Retina (tissue), 1 donor: Measurements from ENCODE around the gene LUM.
"Not testable (repeated sequence)": the region's sequence is repeated elsewhere in the genome, so short reads cannot be mapped to it uniquely, and the experiment has no call there.

Experiments
- DNase-seq: peaks from one replicate; pipeline ENCODE4 v3.0.0-alpha.2; 2016

LUM gene

DNA sequence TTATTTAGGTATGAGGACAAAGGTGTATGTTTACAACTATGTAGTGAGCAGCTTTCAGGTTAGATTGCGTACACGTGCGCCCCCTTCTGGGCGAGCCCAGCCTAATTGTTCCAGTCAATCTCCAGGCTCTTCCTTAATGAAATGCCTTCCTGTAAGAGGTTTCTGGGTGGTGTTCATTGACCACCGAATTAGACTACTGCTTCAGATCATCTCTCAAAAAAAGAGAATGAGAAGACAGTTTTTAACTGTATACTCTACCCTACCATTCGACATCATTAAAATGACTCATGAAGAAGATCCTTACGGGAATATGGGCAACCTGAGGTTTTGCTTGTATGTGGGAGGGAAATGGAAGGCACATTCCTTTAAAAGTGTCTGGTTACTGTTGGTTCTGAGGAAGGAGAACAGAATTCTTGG lies 2.1 kb downstream of the LUM start:
- no peak for DNase-seq

DNA sequence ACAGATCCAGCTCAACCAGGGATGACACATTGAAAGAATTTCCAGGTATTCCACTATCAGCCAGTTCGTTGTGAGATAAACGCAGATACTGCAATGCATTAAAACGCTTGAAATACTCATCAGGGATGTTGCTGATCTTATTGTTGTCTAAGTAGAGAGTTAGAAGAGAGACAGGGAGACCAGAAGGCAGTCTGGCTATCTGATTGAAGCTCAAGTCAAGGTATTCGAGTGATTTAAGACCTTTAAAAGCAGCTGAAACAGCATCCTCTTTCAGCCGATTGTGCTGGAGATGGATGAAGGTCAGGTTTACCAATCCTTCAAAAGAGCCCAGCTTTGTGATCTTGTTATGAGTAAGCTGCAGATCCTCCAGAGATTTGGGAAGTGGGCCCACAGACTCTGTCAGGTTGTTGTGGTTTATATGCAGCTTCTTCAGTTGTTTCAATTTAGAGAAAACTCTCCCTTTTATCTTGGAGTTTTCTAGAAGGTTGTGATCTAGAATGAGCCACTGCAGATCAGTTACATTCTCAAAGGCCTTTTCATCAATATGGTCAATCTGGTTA lies 3.0 kb downstream of the LUM start:
- no peak for DNase-seq

DNA sequence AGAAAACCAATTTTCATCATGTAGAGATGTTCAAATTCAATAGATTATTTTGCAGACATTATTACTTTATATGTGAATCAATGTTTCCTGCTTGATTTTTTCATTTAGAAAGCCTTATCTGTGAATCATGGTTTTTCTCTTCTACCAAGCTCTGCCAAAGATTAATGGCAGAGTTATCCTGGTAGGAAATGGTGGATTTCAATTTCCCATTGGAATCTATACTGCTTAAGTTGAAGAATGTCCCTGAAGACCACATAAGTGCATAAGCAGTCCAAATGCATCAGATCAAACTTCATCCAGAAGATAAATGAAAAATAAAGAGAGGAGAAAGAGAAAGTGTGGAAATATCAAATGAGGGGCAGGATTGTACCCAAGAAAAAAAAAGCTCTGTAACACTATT lies 5.0 kb downstream of the LUM start:
- no peak for DNase-seq

DNA sequence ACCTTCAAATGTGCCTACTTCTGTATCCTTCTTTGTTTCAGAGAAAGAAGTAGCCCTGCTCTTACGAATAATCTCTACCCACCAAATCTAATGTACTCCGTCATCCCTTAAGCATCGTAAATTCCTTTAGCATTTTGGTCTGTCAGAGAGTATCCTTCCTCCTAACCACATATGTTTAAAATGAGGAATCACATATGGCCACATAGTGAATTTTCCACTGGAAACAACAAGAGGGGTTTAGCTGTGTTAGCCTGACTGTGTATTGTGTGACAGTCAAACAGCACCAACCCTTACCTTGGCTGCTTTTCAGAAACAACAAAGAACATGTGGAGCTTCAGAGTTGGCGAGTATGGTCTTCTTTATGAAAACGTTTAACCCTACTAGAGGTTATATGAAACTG lies 5.5 kb downstream of the LUM start:
- DNase-seq, result no peak

DNA sequence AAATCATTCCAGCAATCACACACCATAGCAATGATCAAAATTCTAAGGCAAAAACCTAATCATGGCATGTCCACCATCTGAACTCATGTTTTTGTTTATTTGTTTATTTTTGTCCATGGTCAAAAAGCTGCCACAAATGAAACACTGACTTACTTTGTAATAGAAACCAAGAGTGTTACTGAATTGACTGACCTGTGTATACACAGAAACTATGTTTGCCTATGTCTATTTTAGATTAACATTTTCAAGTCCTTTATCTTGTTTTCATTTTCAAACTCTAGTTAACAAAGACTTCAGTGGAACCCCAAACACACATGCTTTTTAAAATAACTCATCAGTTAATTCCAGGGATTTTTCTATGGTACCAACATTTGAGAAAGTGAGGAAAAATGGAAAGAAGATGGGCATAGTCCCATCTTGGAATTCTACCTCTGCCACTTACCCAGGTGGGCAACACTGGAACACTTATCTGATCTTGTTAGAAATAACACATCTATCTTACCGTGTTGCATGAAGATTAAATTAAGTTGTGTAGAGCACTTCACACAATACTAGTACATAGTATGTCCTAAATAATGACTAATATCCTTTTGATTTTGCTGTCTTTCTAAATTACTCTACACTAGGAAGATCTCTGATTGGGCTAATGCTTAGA lies 6.4 kb downstream of the LUM start:
- DNase-seq, result no peak

DNA sequence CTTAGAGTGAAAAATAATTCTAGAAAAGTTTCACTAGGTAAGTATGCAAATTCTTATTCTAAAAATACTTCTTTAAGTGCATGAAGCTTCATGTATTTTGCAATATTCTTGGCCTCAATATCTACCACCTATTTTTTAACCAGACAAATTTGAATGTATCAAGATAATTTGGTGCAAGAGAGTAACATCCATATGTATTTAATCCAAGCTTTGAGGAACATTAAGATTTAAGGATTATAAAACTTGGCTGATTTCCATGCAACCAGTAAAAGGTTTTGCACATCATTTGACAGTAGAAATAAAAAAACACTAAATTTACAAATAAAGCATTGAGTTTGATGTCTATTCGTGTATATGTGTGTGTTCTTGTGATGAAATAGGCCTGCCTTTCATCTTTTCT lies 7.7 kb downstream of the LUM start:
- no peak for DNase-seq

DNA sequence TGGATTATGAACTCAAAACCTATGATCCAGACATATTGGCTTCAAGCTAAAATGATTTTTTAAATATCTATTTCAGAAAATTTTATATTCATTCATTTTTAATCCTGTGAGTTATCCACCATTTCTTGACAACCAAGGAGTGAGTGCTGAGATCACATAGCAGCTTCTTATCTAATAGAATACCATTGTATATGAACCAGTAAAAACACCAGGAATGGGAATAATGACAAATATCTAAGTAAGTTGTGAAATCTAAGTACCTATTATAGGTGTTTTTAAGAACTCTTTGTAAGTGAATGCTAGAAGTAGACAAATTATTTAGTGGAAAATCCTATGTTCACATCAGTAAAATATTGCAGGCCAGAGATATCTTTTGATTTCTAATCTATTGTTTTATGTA lies 8.2 kb downstream of the LUM start:
- DNase-seq, result no peak

DNA sequence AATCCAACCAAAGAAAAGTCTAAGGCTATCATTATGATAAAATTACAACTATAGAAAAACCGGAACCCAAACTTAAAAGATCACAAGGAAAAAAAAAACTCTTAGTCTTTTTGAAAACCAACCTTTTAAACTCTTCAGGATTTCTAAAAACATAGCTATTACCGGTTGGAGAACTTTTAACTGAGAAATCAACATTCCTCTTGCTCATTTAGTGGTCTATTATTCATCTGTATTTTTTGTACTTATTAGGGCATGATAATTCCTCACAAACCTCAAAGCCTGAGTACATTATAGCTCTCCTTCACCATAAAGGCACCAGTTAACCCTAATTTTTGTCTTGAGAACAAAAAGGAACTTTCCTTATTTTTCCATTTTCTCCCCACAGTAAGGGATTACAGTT lies 10.4 kb downstream of the LUM start:
- DNase-seq, result no peak

DNA sequence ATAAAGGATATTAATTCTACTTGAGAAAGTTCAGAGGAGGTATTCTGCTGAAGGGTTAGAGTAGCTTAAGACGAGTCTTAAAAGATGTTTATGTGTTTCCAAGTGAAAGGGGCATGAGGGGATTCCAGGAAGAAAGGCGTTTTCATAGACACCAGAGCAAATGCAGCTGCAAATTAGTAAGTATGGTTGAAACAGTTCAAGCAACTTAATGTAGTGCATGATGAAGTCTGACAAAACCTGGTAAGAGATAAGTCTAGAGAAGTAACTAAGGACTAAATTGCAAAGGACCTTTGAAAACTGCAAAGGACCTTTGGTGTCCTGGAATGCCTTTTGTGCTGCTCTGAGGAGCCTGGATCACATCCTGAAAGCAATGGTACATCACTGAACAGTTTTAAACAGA lies 11.5 kb downstream of the LUM start:
- no peak for DNase-seq

DNA sequence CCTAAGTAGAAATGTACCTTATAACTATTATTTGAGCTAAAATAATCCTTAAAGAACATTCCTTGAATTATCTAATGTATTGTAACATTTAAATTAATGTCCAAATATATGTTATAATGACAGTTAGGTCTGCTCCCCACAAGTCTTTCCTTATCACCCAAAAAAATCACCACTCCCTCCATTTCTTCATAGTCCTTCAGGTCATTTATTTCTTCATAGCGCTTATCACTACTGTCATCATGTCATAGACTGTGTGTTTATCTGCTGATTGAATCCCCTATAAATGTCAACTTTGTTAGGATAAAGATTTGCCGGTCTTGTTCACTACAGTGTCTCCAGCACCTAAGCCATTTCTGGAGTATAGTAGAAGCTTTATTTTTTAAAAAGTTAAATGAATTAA lies 12.0 kb downstream of the LUM start:
- no peak for DNase-seq

DNA sequence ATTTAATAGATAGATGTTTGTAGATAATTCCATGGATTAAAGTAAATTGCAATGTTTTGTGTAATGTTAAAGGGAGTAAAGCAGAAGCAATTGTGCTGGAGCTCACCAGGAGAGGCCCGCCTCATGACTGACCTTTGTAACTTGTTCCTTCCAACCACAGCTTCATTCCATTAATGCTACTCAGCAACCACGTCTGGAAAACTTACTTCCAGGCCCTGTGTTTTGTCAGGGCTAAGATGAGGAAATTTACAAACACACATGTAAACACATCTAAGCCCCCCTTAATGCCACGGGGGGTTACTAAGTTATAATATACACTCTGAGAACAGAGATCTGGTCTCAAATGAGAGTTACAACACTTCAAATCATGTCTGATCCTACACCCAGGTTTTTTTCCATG lies 12.4 kb downstream of the LUM start:
- no peak for DNase-seq

DNA sequence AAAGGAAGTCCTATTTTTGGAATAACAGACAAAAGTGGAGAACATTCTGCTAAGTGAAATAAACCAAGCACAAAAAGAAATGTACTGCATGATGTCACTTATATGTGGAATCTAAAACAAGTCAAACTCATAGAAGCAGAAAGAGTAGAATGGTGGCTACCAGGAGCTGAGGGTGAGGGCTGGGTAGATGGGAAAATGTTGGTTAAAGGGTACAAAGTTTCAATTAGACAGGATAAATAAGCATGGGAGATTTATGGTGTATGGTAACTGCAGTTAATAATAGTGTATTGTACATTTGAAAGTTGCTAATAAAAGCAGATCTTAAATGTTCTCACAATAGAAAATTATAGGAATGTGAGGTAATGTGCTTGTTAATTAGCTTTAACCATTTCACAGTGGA lies 12.8 kb downstream of the LUM start:
- DNase-seq, result no peak

DNA sequence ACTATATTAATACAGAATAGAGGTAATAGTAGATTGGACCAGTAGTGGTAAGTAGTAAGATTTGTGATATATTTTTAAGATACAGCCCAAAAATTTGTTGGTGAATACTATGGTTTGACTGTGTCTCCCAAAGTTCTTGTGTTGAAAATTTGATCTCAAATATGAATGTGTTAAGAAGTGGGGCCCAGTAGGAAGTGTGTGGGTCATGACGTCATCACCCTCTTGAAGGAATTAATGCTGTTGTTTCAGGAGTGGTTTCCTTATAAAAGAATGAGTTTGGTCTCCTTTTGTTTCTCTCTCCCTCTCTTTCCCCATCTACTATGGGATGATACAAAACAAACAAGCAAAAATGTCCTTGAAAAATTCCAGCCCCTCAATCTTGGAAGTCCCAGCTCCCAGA lies 16.3 kb downstream of the LUM start:
- DNase-seq, result no peak

DNA sequence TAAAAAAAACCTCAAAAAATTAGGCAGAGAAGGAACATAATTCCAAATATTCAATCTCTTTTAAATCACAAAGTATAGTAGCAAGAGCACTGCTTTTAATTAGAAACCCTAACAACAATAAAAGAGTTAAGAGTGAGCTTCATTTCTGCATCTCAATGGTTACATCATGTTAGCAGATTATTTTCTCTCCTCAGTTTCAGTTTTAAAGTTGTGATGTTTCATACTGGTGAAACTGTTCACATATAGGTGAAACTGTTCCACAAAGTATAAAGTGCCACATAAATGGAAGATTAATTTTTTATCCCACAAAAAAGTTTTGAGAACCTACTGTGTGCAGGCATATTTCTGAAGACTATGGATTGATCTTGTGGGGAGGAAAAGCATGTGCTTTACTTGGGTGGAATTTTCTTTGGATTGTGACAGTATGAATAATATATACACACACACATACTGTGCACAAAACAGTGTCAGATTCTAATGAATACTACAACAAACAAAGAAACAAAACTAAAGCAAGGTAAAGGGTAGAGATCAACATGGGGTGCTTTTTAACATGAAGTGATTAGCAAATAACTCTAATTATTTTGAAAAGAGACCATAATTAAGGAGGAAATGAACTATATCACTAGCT lies 17.1 kb downstream of the LUM start:
- DNase-seq, result no peak

DNA sequence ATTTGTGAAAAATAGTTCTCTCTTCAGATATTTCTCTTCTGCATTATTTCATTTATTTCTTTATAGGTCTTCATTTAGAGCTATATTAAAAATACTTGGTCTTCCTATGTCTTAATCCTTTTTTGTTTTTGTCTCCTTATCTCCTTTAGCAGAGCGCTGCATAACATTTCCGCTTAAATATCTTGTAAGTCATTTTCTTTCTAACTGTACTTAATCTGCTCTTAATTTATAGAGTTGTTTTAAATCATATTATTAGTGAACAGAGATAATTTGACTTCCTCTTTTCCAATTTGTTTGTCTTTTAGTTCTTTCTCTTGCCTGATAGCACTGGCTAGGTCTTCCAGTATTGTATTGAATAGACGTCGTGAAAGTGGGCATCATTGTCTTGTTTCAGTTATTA lies 18.0 kb downstream of the LUM start:
- no peak for DNase-seq

DNA sequence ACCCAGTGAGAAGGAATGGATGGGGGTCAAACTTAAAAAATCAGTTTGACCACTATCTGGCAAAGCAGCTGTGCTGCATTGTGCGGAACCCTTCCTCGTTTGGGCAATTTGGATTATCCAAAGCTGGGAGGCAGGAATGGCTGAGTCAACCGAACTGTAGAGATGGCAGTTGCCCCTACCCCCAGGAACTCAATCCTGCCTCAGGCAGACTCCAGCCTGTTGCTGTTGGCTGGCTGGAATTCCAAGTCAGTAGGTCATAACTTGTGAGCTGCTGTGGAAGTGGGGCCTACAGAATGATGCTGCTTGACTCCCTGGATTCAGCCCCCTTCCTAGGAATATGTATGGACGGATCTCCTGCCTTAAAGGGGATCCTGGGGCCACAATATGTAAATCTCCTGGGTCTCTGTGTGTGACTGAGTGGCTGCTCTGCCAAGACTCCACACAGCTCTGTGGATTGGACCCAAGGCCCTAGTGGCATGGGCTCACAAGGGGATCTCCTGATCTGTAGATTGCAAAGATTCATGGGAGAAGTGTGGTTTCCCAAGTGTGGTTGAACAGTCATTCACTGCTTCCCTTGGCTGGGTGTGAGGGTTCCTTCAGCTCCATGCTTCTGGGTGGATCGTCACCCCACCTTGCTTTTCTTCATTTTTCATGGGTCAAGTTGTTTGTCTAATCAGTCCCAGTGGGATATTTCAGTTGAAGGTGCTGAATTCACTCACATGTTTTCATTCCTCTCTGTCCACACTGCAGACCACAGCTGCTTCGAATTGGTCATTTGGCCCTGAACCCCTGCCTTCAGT lies 19.2 kb downstream of the LUM start:
- no peak for DNase-seq

DNA sequence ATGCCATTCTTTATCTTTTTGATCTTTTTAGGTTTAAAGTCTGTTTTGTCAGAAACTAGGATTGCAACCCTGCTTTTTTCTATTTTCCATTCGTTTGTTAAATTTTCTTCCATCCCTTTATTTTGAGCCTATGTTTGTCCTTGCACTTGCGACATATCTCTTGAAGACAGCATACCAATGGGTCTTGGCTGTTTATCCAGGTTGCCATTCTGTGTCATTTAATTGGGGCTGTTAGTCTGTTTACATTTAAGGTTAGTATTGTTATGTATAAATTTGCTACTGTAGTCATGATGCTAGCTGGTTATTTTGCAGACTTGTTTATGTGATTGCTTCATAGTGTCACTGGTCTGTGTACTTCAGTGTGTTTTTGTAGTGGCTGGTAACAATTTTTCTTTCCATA lies 21.3 kb downstream of the LUM start:
- DNase-seq, result not testable (repeated sequence)

DNA sequence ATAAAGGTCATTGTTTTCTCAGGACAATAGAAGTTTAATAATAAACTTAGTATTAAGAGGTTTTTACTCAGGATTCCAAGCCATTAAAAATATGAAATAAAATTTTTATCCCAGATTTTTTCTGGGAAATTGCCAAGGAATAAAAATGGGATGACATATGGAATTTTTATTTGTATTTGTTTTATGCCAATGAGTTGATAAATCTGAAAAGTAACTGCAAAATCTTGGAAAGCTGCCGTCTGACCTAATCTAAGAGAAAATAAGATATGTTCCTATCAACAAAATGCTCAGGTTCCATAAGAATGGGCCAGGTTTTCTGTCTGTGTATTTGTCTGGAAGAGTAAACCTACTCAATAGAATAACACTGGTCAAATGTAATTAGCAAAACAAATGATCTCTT lies 31.3 kb downstream of the LUM start:
- DNase-seq, result no peak

DNA sequence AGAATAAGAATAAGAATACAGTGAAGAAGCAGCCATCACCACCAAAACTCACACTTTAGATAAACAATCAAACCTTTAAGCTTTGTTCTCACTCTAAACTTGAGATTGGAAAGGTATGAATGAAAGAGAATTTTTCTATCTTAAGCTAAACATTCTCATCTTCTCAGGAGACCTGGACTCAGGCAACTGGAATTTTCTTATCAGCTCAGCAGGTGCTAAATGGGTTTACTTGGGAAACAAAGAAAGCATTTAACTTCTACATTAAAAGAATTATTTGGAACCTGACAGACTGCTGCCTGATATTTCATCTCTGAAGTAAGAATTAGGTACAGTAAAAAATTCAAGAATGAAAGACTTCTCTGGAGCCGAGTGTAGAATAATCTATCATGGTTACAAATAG lies 32.8 kb downstream of the LUM start:
- DNase-seq, result no peak

DNA sequence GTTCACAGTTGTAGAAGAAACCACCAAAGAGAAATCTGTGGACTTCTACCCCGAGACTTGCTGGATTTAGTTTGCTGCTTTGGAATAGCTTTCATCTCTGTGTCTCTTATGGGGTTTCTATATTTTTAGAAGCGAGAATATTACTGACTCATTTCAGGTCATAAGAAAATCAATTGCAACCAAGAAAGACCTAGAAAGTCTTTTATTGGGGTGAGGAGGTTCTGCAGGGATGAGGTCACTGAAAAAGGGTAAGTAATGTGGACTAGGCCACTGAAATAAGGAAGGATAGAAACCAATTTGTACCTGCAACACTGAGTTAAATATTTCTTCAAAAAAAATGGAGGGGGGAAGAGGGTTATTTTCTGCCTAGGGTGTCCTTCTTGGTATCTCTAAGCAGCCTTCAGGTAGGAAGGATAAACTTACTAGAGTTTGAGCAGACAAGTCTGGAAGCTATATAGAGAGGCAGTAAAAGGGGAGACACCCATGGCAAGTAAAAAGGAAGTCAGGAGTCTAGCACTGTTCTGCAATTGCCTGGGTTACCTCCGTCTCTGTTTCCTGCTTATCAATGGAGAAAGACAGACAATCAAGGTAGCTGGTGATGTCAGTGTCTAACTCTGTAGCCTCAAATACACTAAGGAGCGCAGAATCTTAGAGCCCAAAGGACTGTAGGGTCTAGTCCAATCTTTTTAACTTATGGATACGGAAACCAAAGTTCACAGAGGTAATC lies 33.9 kb downstream of the LUM start:
- DNase-seq, result no peak

DNA sequence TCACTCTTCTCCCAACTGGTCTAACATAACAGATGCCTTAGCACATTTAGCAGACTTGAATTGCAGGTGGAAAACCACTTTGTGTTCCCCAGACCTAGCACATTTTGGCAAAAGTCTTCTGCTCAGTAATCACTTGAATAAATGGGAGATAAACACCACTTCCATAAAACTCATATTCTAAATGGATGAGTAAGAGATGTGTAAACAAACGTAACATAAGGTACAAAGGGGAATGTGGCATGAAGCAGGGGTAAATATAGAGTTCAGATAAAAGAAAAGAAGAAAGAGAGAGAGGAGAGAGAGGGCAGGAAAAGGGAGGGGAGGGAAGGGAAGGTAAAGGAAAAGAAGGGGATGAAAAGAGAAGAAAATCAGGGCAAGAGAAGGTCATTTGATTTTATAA lies 36.4 kb downstream of the LUM start:
- DNase-seq, result no peak

DNA sequence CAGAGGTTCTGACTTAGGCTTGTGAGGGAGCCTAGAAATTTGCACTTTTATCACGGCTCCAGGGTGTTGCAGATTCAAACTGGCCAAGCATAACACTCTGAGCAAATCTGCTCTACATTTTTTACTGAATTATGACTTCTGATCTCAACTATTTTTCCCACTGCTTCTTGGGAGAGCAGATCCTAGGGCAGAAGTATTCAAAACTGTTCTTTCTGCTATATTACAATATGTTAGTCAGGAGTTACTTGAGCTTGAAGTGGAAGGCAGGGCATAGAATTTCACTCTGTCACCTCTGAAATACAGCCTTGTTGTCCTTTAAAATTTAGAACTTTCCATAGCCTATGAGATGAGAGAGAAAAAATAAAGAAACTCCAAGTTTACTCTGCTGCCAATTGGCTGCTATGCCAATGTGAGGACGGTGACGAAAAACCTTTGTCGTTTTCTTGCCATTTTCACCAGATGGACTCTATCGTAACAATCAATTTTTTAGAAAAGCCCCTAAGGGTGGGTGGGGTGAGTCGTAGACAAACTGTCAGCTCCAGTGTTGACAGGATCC lies 37.1 kb downstream of the LUM start:
- no peak for DNase-seq

DNA sequence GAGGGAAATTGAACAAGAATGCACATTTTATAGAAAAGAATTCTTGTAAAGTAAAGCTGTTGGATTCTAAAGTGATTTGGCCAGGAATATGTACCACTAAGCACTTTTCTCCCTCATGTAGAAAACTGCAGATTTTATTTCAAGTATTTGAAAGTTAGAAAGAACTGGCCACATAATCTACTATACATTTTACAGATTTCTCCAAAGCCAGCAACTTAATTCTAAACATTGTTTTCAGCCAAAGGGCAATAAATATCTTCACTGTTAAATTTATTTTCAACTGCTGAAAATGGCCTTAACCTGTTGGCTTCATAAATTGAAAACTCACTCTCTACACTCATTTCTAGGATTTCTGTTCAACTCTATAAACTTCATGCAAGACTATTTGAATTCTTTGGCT lies 37.9 kb downstream of the LUM start:
- DNase-seq, result no peak
